Measurements from ENCODE around the gene SSC4D.
"Not testable (repeated sequence)": the region's sequence is repeated elsewhere in the genome, so short reads cannot be mapped to it uniquely, and the experiment has no call there.

DNA sequence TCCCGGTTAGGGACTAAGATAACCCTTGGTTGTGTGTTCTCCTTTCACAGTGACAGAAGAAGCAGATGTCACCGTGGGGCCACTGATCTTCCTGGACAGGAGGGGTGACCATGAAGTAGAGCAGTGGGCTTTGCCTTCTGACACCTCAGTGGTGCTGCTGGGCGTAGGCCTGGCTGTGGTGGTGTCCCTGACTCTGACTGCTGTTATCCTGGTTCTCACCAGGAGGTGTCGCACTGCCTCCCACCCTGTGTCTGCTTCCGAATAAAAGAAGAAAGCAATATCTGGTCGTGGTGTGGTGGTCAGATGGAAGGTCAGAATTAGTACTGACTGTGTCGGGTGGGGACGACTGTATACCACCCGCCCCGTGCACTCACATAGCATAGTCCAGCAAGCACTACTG lies 32.3 kb upstream of the SSC4D start:
- TF ChIP-seq, protein P1, sequence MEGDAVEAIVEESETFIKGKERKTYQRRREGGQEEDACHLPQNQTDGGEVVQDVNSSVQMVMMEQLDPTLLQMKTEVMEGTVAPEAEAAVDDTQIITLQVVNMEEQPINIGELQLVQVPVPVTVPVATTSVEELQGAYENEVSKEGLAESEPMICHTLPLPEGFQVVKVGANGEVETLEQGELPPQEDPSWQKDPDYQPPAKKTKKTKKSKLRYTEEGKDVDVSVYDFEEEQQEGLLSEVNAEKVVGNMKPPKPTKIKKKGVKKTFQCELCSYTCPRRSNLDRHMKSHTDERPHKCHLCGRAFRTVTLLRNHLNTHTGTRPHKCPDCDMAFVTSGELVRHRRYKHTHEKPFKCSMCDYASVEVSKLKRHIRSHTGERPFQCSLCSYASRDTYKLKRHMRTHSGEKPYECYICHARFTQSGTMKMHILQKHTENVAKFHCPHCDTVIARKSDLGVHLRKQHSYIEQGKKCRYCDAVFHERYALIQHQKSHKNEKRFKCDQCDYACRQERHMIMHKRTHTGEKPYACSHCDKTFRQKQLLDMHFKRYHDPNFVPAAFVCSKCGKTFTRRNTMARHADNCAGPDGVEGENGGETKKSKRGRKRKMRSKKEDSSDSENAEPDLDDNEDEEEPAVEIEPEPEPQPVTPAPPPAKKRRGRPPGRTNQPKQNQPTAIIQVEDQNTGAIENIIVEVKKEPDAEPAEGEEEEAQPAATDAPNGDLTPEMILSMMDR (conservative IDR thresholded peaks at IDR 0.05 in 1 of 2, IDR thresholded peaks at IDR 0.05 in 1 of 2; ENCODE audit: extremely low read depth in 1 of 2, insufficient read depth in 1 of 2, low read depth in 1 of 2, low read length in 2 of 2) = not testable (repeated sequence)
- not testable (repeated sequence) for TF ChIP-seq EZH2 (IDR thresholded peaks at IDR 0.05; ENCODE audit: borderline replicate concordance, low read length)
